GM12801 (cell line): ENCODE data around the gene RIOX2.

Experiments used
- TF ChIP-seq, protein P1 (sequence below): IDR thresholded peaks from one replicate; pipeline ENCODE4 v1.5.1; 2011; ENCODE audit warnings: control low read depth; ENCODE audit not compliant: insufficient read length; ENCODE audit errors: extremely low read depth

Gene RIOX2

DNA sequence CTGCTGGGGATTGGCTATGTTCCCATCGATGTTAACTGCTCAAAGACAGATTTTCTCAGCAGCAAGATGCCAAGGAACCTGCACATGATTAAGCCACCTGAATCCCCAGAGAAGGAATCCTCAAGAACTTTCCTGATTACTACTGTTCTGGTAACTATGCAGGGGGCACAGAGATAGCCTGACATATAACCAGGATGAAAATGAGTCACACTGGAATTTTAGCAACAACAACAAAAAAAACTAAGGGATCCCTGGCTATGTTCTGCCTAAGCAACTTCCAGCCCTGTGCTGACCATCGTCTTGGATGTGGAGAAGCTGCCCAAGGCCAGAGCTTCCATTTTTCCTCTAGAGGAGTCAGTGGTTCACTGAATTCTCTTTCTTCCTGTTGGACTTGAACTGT is 13.8 kb downstream of the RIOX2 start:
- TF ChIP-seq, protein P1, sequence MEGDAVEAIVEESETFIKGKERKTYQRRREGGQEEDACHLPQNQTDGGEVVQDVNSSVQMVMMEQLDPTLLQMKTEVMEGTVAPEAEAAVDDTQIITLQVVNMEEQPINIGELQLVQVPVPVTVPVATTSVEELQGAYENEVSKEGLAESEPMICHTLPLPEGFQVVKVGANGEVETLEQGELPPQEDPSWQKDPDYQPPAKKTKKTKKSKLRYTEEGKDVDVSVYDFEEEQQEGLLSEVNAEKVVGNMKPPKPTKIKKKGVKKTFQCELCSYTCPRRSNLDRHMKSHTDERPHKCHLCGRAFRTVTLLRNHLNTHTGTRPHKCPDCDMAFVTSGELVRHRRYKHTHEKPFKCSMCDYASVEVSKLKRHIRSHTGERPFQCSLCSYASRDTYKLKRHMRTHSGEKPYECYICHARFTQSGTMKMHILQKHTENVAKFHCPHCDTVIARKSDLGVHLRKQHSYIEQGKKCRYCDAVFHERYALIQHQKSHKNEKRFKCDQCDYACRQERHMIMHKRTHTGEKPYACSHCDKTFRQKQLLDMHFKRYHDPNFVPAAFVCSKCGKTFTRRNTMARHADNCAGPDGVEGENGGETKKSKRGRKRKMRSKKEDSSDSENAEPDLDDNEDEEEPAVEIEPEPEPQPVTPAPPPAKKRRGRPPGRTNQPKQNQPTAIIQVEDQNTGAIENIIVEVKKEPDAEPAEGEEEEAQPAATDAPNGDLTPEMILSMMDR = no peak

- TF ChIP-seq, protein P1 = no peak
Measured at GRCh38 chr3:97957617-97958311, 14.5 kb downstream of the RIOX2 start.

DNA sequence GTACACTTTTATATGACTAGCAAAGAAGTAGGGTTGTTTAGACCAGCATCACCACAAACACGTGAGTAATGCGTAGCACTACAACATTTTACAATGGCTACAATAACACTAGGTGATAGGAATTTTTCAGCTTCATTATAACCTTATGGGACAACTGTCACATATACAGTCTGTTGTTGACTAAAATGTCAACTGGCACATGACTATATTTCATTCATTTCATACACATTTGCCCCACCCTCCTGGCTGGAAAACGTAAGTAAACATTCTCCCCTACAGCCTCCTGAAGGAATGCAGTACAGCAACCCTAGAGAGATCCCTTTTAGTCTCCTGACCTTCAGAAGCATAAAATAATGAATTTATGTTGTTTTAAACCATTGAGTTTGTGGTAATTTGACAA is 16.2 kb downstream of the RIOX2 start:
- TF ChIP-seq, protein P1 = no peak

- TF ChIP-seq, protein P1 = no peak
Measured at GRCh38 chr3:97954228-97954827, 17.9 kb downstream of the RIOX2 start.

DNA sequence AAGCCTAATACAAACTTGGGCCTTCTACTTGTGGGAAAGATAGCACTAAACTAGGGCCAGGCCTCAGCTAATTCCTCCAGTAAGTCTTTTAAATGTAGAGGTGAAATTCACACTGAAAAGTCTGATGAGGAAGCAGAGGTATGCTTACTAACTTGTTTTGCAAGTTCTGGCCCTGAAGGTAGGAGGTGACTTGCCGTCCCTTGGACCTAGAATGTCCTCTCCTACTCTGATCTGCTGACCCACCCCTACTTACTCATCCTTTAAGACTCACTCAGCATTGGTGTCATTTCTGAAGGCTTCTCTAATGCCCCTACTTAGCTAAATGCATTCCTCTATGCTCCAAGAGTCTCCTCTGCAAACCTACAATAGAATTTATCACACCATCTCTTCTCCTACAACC is 19.4 kb downstream of the RIOX2 start:
- TF ChIP-seq, protein P1 = no peak

DNA sequence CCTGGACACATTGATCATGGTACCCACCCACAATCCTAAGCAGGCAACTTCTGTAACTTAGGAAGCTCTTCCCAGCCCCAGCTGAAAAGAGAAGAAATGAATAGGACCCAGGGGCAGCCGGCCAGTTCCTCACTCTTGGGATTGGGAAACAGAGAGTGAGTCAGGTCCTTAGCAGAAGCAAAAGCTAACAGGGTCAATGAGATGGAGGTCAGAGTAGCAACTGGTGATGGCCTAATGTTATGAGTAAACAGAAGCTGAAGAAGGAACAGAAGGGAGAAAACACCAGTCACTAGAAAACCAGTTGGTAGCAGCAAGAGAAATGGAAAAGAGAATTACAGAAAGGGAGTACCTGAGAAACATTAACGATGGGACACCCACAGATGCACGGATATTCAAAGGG is 20.0 kb downstream of the RIOX2 start:
- TF ChIP-seq, protein P1 = no peak

DNA sequence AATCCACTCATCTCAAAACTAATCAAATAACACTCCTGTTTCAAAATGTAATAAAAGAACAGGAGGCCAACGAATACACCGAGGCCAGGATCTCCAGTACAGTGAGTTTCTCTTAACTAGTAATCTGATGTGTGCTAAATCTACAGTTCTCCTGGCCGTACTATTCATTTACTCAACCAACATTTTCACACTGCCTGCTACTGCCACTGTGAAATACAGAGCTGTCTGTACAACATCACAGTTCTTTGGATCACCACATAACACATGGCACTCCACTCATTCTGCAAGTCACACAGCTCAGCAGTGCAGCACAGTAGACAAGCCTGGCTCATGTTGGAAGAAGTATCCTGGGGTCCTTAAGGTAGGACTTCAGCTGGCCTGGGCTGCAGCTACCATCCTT is 21.9 kb downstream of the RIOX2 start:
- TF ChIP-seq, protein P1 = no peak

DNA sequence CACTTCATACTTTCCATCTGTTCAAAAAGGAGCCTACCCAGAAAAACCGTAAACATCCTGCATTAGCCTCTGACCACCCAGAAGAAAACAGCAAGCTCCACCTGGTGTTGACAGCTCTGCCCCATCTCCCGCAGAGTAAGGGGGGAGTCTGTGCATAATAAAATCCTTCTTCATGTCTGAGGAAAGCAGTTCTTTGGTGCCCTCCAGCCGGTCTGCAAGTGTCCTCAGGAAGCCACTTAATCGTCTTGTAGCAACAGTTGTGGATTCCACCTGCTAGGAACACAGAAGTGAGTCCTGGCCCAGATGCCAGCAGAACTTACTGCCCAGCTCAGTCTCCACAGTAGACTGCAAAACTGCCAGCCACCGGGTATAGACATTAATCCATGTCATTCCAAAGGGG is 22.5 kb downstream of the RIOX2 start:
- TF ChIP-seq, protein P1 = no peak
